HepG2 (cell line): ENCODE results near the gene ACAN. TPM values are rescaled to one million over a fixed set of nuclear protein-coding genes. Genes with fewer than 3 reads are reported as not detected.

Source experiments
- ATAC-seq: fragments of 200-7000 bp; cut with Tn5 transposase; 3 replicates; pipeline ENCODE4 v1.9.1; 2020; ENCODE audit warnings: mild to moderate bottlenecking, moderate library complexity
- BruUV-seq: library from RNA; stranded (reverse); fragments of 400-500 nt; replicated peaks from 2 replicates; lab custom pipeline; 2021; lab: Mats Ljungman, UMichigan
- CTCF ChIA-PET: fragments of 300-600 bp; formaldehyde crosslinking; extraction: SDS; loops from one replicate; lab custom pipeline; 2021; ENCODE audit warnings: low total read pairs, inconsistent platforms, low intra/inter-chr PET ratio; lab: Yijun Ruan, JAX
- POLR2A ChIA-PET: fragments of 350-600 bp; sonication (Branson Sonifier 250); formaldehyde crosslinking; loops from one replicate; lab custom pipeline; 2020; ENCODE audit warnings: antibody characterized with exemption, inconsistent platforms; lab: Yijun Ruan, JAX
- DNase-seq: peaks from one replicate; pipeline ENCODE4 v3.0.0-alpha.2; 2015; ENCODE audit warnings: low spot score
- FAIRE-seq: peaks from 3 replicates; lab custom pipeline; 2011; peaks lifted over from hg19 to GRCh38; lab: Jason Lieb, UNC
- H2AFZ ChIP-seq: one replicate; pipeline ENCODE4 v1.6.1; 2011; ENCODE audit warnings: low read length, inconsistent platforms
- H3K27ac ChIP-seq: fragments of 300-600 bp; 3 replicates; pipeline ENCODE4 v1.8.0; 2011; ENCODE audit warnings: mixed run types, mild to moderate bottlenecking, mixed read lengths, low read length, inconsistent platforms; ENCODE audit not compliant: insufficient read depth; ENCODE audit errors: extremely low read length
- H3K27me3 ChIP-seq, 2 experiments: fragments of 200-600 bp in 1 of 2; 2 replicates in 1 of 2; 3 replicates in 1 of 2; pipeline versions ENCODE4 v1.6.0 to v1.8.0; 2011; ENCODE audit warnings: low read length in 2 of 2, mild to moderate bottlenecking in 2 of 2, moderate library complexity in 2 of 2, inconsistent platforms in 1 of 2; ENCODE audit not compliant: insufficient read depth in 2 of 2, control insufficient read depth in 1 of 2
- H3K36me3 ChIP-seq, 2 experiments: fragments of 200-600 bp in 1 of 2; replicated peaks in 1 of 2; 2 replicates in 1 of 2; 3 replicates in 1 of 2; pipeline versions ENCODE4 v1.5.1 to v1.8.0; 2011; ENCODE audit warnings: low read length in 2 of 2, inconsistent platforms in 1 of 2; ENCODE audit not compliant: insufficient read depth in 2 of 2, control insufficient read depth in 1 of 2
- H3K4me1 ChIP-seq: 2 replicates; pipeline ENCODE4 v1.5.1; 2012; ENCODE audit warnings: low read length, inconsistent platforms; ENCODE audit not compliant: insufficient read depth
- H3K4me2 ChIP-seq: 2 replicates; pipeline ENCODE4 v1.6.0; 2011; ENCODE audit warnings: low read depth, low read length, inconsistent platforms
- H3K4me3 ChIP-seq, 3 experiments: fragments of 200-600 bp in 1 of 3; sonication (generic), shearing (Covaris generic) in 1 of 3; replicated peaks in 1 of 3; 2 replicates each; pipeline ENCODE4 v1.5.1; 2011 to 2016; ENCODE audit warnings: low read length in 3 of 3, inconsistent platforms in 2 of 3, low read depth in 2 of 3, mild to moderate bottlenecking in 2 of 3, control low read depth in 1 of 3, mixed read lengths in 1 of 3; ENCODE audit not compliant: insufficient read depth in 1 of 3
- H3K79me2 ChIP-seq: one replicate; pipeline ENCODE4 v1.6.1; 2011; ENCODE audit warnings: low read length, inconsistent platforms; ENCODE audit not compliant: insufficient read depth
- H3K9ac ChIP-seq: 2 replicates; pipeline ENCODE4 v1.6.0; 2011; ENCODE audit warnings: mild to moderate bottlenecking, low read depth, low read length, inconsistent platforms; ENCODE audit not compliant: insufficient read depth
- H3K9me3 ChIP-seq: 2 replicates; pipeline ENCODE4 v1.5.1; 2012; ENCODE audit warnings: mild to moderate bottlenecking, low read length
- H4K20me1 ChIP-seq: 2 replicates; pipeline ENCODE4 v1.6.0; 2011; ENCODE audit warnings: inconsistent platforms, mild to moderate bottlenecking, low read length, moderate library complexity; ENCODE audit not compliant: insufficient read depth
- ARHGAP35 ChIP-seq: sonication (generic); formaldehyde crosslinking; IDR thresholded peaks from 2 replicates; pipeline ENCODE4 v1.9.0; 2022; ENCODE audit warnings: mild to moderate bottlenecking, inconsistent platforms, moderate library complexity, missing genetic modification reagents, borderline replicate concordance
- DNMT1 ChIP-seq: sonication (generic); formaldehyde crosslinking; IDR thresholded peaks from 2 replicates; pipeline ENCODE4 v1.5.1; 2020; ENCODE audit warnings: mild to moderate bottlenecking, missing genetic modification reagents
- KLF11 ChIP-seq: IDR thresholded peaks from 2 replicates; pipeline ENCODE4 v1.6.1; 2016; ENCODE audit warnings: missing compliant biosample characterization
- KLF9 ChIP-seq: IDR thresholded peaks from 2 replicates; pipeline ENCODE4 v1.6.1; 2016; ENCODE audit warnings: low read depth
- RNF2 ChIP-seq: fragments of 450-650 bp; conservative IDR thresholded peaks from 2 replicates; pipeline ENCODE4 v1.6.1; 2016; ENCODE audit warnings: low read depth
- TOE1 ChIP-seq: sonication (generic); formaldehyde crosslinking; IDR thresholded peaks from 2 replicates; pipeline ENCODE4 v1.4.0; 2020; ENCODE audit warnings: mild to moderate bottlenecking, missing genetic modification reagents
- ZFP62 ChIP-seq: sonication (generic); formaldehyde crosslinking; IDR thresholded peaks from 2 replicates; pipeline ENCODE4 v1.4.0; 2020; ENCODE audit warnings: missing genetic modification reagents
- WGBS: methylation state at CpG from one replicate; pipeline ENCODE4 v1.1.6; 2017; ENCODE audit warnings: low lambda C conversion rate; 5-methylcytosine and 5-hydroxymethylcytosine counted together
- in situ Hi-C: cut with HindIII; loops from 2 replicates; pipeline ENCODE4 v1.10.0; 2017; ENCODE audit warnings: low pct_unique_long_range_greater_than_20kb; ENCODE audit not compliant: extremely low pct_ligation_motif_present
- intact Hi-C: fragments of 100-400 bp; cut with micrococcal nuclease; formaldehyde crosslinking; loops from one replicate; pipeline ENCODE4 v1.10.0; 2022; ENCODE audit not compliant: unreplicated experiment
- polyA plus RNA-seq, 8 experiments: library from polyadenylated mRNA; depleted of rRNA in 3 of 8; stranded (reverse) in 7 of 8; unstranded in 1 of 8; fragments of >200 nt; fragmentation: Illumina TruSeq in 4 of 8; extraction: Trizol in 4 of 8; gene quantifications; 2 replicates each; pipeline versions ENCODE4 v1.2.1 to v1.2.3, GENCODE V29; 2011 to 2016; ENCODE audit warnings: low read depth in 4 of 8, missing spikeins in 1 of 8, mixed read lengths in 1 of 8; ENCODE audit not compliant: insufficient read depth in 1 of 8
- total RNA-seq, 5 experiments: library from RNA; depleted of rRNA; stranded (reverse); fragments of >200 nt; fragmentation: Illumina TruSeq; extraction: Trizol; gene quantifications; 2 replicates each; pipeline ENCODE4 v1.2.3, GENCODE V29; 2016; ENCODE audit warnings: low read depth in 1 of 5
- TF ChIP-seq, protein P1 (sequence below): sonication (generic); formaldehyde crosslinking; IDR thresholded peaks from 2 replicates; pipeline ENCODE4 v1.5.0; 2020; ENCODE audit warnings: mild to moderate bottlenecking, missing genetic modification reagents, borderline replicate concordance
- TF ChIP-seq, protein P2 (sequence below): sonication (generic); formaldehyde crosslinking; IDR thresholded peaks from 2 replicates; pipeline ENCODE4 v1.5.0; 2020; ENCODE audit warnings: missing genetic modification reagents

ACAN gene
- total and polyA plus RNA-seq, 2 of the 13 experiments (the other 11 are each of a cell fraction or from before 2014, with no cell fraction given), result not detected

DNA sequence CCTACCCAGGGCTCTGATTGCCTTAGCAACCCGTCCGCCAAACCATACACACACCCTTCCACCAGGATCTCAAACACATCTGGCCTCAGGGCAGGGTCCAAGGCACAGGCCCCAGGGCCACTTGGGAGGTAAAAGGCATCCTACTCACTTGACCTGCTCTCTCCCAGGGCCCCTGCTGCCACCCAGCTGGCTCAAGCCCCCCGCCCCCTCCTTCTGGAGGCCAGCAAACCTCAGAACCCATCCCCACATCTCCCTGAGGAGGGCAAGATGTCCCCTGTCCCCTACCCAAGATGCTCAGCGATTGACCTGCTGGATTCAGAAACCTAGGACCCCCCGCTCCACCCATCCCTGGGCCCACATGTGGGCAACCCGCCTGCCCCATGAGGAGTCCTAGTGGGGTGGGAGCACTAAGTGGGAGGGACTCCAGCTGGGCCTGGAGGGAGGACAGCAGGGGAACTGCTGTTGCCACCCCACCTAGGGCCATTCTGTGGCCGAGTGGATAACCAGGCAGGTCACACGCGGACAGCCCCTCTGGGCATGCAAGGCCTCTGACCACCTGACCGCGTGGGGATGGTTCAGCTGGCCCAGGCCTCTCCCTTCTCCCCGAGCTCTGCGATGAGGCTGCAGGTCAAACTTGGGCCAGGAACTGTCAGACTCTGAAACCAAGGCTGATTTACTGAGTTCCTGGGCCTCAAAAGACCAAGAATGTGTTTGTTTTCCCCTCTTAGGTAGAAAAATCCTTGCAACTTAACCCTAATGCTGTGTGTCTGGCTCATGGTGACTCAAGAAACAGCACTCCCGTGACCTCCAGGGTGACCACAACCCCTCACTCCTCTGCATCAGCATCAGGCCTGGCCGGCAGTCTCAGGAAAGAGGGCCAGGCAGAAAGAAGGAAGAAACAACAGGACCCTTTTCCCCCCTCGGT is 105.7 kb downstream of the ACAN start:
- FAIRE-seq (no peak), DNase-seq (no peak), ATAC-seq (no peak)
- Histone ChIP-seq H3K9ac (no peak overlapping the region), H3K9me3 (no peaks in the 10 kb centered on the region), H3K36me3 (no peaks in the 10 kb centered on the region), H4K20me1 (0 out of 2 replicates have a peak, but pooled peaks cover 3% of the 10 kb centered on the region), H3K27ac (no peak overlapping the region), H3K4me2 (no peak overlapping the region), H3K27me3 (no peaks in the 10 kb centered on the region), H2AFZ (no peak overlapping the region), H3K4me1 (peaks cover 27% of the 10 kb centered on the region), H3K4me3 (no peak overlapping the region), H3K79me2 (no peaks in the 10 kb centered on the region)
- WGBS, result 85% methylated on average over 8 of the region's 16 CpGs
- TF ChIP-seq DNMT1 (CRISPR knock-in tag), result no peak
- TF ChIP-seq RNF2, result no peak
- TF ChIP-seq, protein P1, sequence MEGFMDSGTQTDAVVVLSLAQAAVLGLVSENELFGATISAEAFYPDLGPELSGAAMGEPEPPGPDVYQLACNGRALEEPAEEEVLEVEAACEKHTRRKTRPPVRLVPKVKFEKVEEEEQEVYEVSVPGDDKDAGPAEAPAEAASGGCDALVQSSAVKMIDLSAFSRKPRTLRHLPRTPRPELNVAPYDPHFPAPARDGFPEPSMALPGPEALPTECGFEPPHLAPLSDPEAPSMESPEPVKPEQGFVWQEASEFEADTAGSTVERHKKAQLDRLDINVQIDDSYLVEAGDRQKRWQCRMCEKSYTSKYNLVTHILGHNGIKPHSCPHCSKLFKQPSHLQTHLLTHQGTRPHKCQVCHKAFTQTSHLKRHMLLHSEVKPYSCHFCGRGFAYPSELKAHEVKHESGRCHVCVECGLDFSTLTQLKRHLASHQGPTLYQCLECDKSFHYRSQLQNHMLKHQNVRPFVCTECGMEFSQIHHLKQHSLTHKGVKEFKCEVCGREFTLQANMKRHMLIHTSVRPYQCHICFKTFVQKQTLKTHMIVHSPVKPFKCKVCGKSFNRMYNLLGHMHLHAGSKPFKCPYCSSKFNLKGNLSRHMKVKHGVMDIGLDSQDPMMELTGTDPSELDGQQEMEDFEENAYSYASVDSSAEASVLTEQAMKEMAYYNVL (CRISPR knock-in tag), result no peak
- TF ChIP-seq TOE1 (CRISPR knock-in tag), result no peak
- TF ChIP-seq ARHGAP35 (CRISPR knock-in tag), result no peak
- no peak for TF ChIP-seq ZFP62
- TF ChIP-seq KLF11 (CRISPR knock-in tag), result no peak
- no peak for TF ChIP-seq KLF9 (CRISPR knock-in tag)
- TF ChIP-seq, protein P2, sequence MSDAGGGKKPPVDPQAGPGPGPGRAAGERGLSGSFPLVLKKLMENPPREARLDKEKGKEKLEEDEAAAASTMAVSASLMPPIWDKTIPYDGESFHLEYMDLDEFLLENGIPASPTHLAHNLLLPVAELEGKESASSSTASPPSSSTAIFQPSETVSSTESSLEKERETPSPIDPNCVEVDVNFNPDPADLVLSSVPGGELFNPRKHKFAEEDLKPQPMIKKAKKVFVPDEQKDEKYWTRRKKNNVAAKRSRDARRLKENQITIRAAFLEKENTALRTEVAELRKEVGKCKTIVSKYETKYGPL (CRISPR knock-in tag), result no peak
- intact Hi-C loops, result no loop called here
- in situ Hi-C loops, result loop anchor here (10.0 kb wide), 1 partner anchor 266 kb away; no protein-coding TSS in a partner anchor
- ChIA-PET POLR2A (no interaction called here), CTCF (no interaction called here)
- no TSS peak for BruUV-seq
